Vagina (tissue), 2 donors: ENCODE measurements around the gene PTPN12. TPM values are rescaled to one million over a fixed set of nuclear protein-coding genes. Genes with fewer than 3 reads are reported as not detected.
A peak's percentile ranks its signal among the peaks of the same experiment; 100 is the strongest.

Experiments used
- DNase-seq, 2 donors: peaks; one replicate each; pipeline ENCODE4 v3.0.0-alpha.2; 2017; ENCODE audit errors: extremely low spot score in 2 of 2
- H3K27ac ChIP-seq: fragments of 200-600 bp; sonication (generic); one replicate; pipeline ENCODE4 v1.5.1; 2019
- H3K27me3 ChIP-seq: fragments of 200-600 bp; sonication (generic); one replicate; pipeline ENCODE4 v1.5.1; 2019
- H3K36me3 ChIP-seq, 2 donors: fragments of 200-600 bp; sonication (generic); one replicate each; pipeline ENCODE4 v1.5.1; 2017 to 2019
- H3K4me1 ChIP-seq: fragments of 200-600 bp; sonication (generic); one replicate; pipeline ENCODE4 v1.5.1; 2019
- H3K4me3 ChIP-seq, 2 donors: fragments of 200-600 bp; sonication (generic); 1 replicate in 1 of 2; 2 replicates in 1 of 2; pipeline ENCODE4 v1.5.1; 2016 to 2019
- H3K9me3 ChIP-seq: fragments of 200-600 bp; sonication (generic); one replicate; pipeline ENCODE4 v1.5.1; 2019
- POLR2A ChIP-seq, 2 donors: fragments of 450-650 bp; IDR thresholded peaks; one replicate each; pipeline ENCODE4 v1.6.1; 2017; ENCODE audit warnings: antibody characterized with exemption in 2 of 2, mild to moderate bottlenecking in 2 of 2, moderate library complexity in 2 of 2
- POLR2AphosphoS5 ChIP-seq, 2 donors: sonication (generic); formaldehyde crosslinking; IDR thresholded peaks; one replicate each; pipeline ENCODE4 v1.9.0; 2017; ENCODE audit warnings: antibody characterized with exemption in 2 of 2, mild to moderate bottlenecking in 2 of 2, low read depth in 1 of 2; ENCODE audit not compliant: insufficient read depth in 1 of 2
- intact Hi-C: fragments of 100-400 bp; cut with DNase I; formaldehyde crosslinking; loops from one replicate; pipeline ENCODE4 v1.15.1; 2023
- total RNA-seq: library from RNA; depleted of rRNA; stranded (reverse); fragments of >200 nt; gene quantifications from one replicate; pipeline ENCODE4 v1.2.3, GENCODE V29; 2016
- TF ChIP-seq, protein P1 (sequence below), 3 experiments: fragments of 450-650 bp in 2 of 3; fragments of 200-600 bp in 1 of 3; sonication (generic) in 1 of 3; IDR thresholded peaks; one replicate each; pipeline ENCODE4 v1.5.1; 2017 to 2019; ENCODE audit warnings: antibody characterized with exemption in 3 of 3, mild to moderate bottlenecking in 2 of 3, moderate library complexity in 2 of 3

The PTPN12 gene
- total RNA-seq, 1 donor from 2014 or later = 106 TPM

DNA sequence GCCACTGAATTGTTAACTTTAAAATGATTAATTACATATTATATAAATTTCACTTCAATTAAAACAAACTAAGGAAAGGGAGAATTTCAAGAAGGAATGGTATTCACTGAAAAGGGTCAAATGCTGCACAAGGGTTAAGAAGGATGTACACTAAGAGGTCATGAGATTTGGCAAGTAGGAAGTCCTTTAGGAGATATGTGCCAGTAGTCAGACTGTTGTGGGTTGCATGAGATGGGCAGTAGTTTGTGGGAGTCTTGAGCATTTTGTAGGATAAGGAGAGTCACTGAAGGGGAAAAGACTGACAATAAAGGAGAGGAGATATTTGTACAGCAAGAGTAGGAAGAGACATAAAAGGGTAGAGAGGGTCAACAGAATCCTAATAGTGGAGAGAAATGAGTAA lies 12.4 kb upstream of the PTPN12 start:
- intact Hi-C loops = loop anchor here (10.0 kb wide), 1 partner anchor 60 kb away; no protein-coding TSS in a partner anchor
- Histone ChIP-seq H3K27me3 (no peaks in the 10 kb centered on the region), H3K36me3 (no peaks in the 10 kb centered on the region), H3K4me1 (no peaks in the 10 kb centered on the region), H3K9me3 (no peaks in the 10 kb centered on the region), H3K4me3 (no peak overlapping the region), H3K27ac (no peak overlapping the region)
- no peak for DNase-seq
- TF ChIP-seq, protein P1, sequence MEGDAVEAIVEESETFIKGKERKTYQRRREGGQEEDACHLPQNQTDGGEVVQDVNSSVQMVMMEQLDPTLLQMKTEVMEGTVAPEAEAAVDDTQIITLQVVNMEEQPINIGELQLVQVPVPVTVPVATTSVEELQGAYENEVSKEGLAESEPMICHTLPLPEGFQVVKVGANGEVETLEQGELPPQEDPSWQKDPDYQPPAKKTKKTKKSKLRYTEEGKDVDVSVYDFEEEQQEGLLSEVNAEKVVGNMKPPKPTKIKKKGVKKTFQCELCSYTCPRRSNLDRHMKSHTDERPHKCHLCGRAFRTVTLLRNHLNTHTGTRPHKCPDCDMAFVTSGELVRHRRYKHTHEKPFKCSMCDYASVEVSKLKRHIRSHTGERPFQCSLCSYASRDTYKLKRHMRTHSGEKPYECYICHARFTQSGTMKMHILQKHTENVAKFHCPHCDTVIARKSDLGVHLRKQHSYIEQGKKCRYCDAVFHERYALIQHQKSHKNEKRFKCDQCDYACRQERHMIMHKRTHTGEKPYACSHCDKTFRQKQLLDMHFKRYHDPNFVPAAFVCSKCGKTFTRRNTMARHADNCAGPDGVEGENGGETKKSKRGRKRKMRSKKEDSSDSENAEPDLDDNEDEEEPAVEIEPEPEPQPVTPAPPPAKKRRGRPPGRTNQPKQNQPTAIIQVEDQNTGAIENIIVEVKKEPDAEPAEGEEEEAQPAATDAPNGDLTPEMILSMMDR (IDR thresholded peaks at IDR 0.05) = no peak
- TF ChIP-seq POLR2A (IDR thresholded peaks at IDR 0.05) = no peak
- no peak for TF ChIP-seq POLR2AphosphoS5 (IDR thresholded peaks at IDR 0.05; ENCODE audit: insufficient read depth in 1 of 2, low read depth in 1 of 2)

DNA sequence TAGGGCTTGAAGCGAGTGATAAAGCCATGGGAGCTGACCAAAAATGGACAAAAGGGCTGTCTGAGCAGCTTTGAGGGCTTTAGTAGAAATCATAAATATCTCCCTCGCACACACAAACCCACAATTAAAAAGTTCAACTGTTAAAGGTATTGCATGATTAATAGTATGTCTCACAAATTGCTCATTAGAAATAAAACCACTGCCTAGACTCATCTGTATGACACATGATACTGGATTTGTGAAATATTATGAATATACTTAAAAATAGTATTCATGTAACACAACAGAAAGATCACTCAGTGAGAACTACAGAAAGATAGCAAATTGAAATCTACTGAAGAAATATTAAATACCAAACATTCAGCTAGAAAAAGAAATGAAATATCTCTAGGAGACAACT lies 11.9 kb upstream of the PTPN12 start:
- no peak for DNase-seq
- H3K4me3 ChIP-seq = no peak overlapping the region
- H3K4me1 ChIP-seq = no peaks in the 10 kb centered on the region
- no peaks in the 10 kb centered on the region for H3K36me3 ChIP-seq
- no peaks in the 10 kb centered on the region for H3K9me3 ChIP-seq
- intact Hi-C loops = loop anchor here (10.0 kb wide), 1 partner anchor 60 kb away; no protein-coding TSS in a partner anchor
- no peaks in the 10 kb centered on the region for H3K27me3 ChIP-seq
- H3K27ac ChIP-seq = no peak overlapping the region
- TF ChIP-seq, protein P1 (IDR thresholded peaks at IDR 0.05) = no peak
- TF ChIP-seq POLR2A (IDR thresholded peaks at IDR 0.05) (no peak), POLR2AphosphoS5 (IDR thresholded peaks at IDR 0.05; ENCODE audit: insufficient read depth in 1 of 2, low read depth in 1 of 2) (no peak)

DNA sequence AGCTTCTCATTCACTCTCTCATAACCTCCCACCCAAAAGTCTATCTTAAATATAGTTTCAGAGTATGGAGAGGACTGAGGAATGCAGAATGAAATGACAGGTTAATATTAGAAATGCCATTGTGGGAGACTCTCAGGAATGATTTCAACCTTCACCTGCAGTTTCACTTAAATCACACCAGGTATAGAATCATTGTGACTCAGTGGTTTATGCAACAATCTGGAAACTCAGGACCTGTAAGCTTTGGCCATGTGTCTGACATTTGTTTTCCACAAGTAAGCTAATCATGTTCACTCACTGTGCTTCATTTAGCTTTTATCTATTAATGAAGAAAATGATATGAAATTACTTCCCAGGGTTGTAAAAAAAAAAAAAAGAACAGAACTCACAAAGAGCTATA lies 8.7 kb upstream of the PTPN12 start:
- no peak for DNase-seq
- H3K27me3 ChIP-seq = no peaks in the 10 kb centered on the region
- H3K9me3 ChIP-seq = no peaks in the 10 kb centered on the region
- TF ChIP-seq, protein P1 (IDR thresholded peaks at IDR 0.05) = no peak
- peak in 1 of 2 donors; percentile 58 for TF ChIP-seq POLR2AphosphoS5 (IDR thresholded peaks at IDR 0.05; ENCODE audit: insufficient read depth in 1 of 2, low read depth in 1 of 2)
- H3K4me3 ChIP-seq = no peak overlapping the region
- H3K4me1 ChIP-seq = no peaks in the 10 kb centered on the region
- intact Hi-C loops = loop anchor here (10.0 kb wide), 1 partner anchor 64 kb away; no protein-coding TSS in a partner anchor
- H3K36me3 ChIP-seq = no peaks in the 10 kb centered on the region
- H3K27ac ChIP-seq = no peak overlapping the region

DNA sequence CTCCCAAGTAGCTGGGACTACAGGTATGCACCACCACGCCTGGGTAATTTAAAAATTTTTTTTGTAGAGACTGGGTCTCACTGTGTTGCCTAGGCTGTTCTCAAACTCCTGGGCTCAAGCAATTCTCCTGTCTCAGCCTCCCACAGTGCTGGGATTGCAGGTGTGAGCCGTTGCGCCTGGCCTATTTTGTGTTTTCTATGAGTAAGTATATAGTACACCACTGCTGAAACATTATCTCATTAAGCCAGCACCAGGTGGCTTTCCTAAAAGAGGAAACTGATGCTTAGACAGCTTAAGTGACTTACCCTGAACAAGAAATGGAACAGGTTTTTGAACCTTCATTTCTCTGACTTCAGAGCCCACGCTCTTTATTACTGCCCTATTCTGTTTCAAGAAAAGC lies 7.8 kb upstream of the PTPN12 start:
- no peaks in the 10 kb centered on the region for H3K9me3 ChIP-seq
- no peaks in the 10 kb centered on the region for H3K27me3 ChIP-seq
- no peaks in the 10 kb centered on the region for H3K36me3 ChIP-seq
- no peak overlapping the region for H3K27ac ChIP-seq
- H3K4me1 ChIP-seq = no peaks in the 10 kb centered on the region
- no peak for DNase-seq
- intact Hi-C loops = loop anchor here (10.0 kb wide), 1 partner anchor 64 kb away; no protein-coding TSS in a partner anchor
- TF ChIP-seq, protein P1 (IDR thresholded peaks at IDR 0.05) = no peak
- TF ChIP-seq POLR2AphosphoS5 (IDR thresholded peaks at IDR 0.05; ENCODE audit: insufficient read depth in 1 of 2, low read depth in 1 of 2) (no peak), POLR2A (IDR thresholded peaks at IDR 0.05) (no peak)
- no peak overlapping the region for H3K4me3 ChIP-seq

DNA sequence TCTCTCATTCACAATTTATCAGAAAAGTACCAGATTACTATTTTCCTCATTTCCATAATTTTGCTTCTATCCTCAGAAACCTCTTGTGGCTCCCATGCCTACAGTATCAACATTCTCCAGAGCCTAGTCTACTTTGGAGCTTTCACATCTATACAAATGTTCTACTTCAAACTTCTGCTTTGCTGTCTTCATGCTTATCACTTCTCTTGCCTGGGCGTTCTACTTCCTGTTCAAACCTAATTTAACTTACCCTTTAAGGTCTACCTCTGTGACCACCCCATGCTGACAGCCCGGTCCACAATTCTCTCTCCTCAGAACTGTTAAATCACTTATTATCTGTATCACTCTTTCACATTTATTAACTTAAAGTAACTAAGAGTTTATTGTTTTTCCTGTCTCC lies 6.1 kb upstream of the PTPN12 start:
- Histone ChIP-seq H3K27me3 (no peaks in the 10 kb centered on the region), H3K9me3 (no peaks in the 10 kb centered on the region), H3K27ac (no peak overlapping the region), H3K4me1 (peaks cover 3% of the 10 kb centered on the region), H3K36me3 (no peaks in the 10 kb centered on the region), H3K4me3 (no peak overlapping the region)
- DNase-seq = no peak
- intact Hi-C loops = loop anchor here (10.0 kb wide), 1 partner anchor 116 kb away; the partner anchor contains the start of gene GSAP
- TF ChIP-seq POLR2AphosphoS5 (IDR thresholded peaks at IDR 0.05; ENCODE audit: insufficient read depth in 1 of 2, low read depth in 1 of 2) = no peak
- no peak for TF ChIP-seq POLR2A (IDR thresholded peaks at IDR 0.05)
- TF ChIP-seq, protein P1 (IDR thresholded peaks at IDR 0.05) = no peak
